Fibroblast of mammary gland (primary cell): ENCODE data around the gene TMEM161B.
A peak's percentile ranks its signal among the peaks of the same experiment; 100 is the strongest.

Source experiments
- DNase-seq: peaks from one replicate; pipeline ENCODE4 v3.0.0-alpha.2; 2010; ENCODE audit warnings: low read depth
- H3K4me3 ChIP-seq: 2 replicates; pipeline ENCODE4 v1.5.1; 2011; ENCODE audit warnings: low read depth, mild to moderate bottlenecking, low read length, moderate library complexity; ENCODE audit not compliant: control insufficient read depth
- CTCF ChIP-seq: conservative IDR thresholded peaks from 2 replicates; pipeline ENCODE4 v1.5.1; 2011; ENCODE audit warnings: low read depth, low read length, inconsistent platforms; ENCODE audit not compliant: control insufficient read depth, insufficient read depth

The TMEM161B gene

DNA sequence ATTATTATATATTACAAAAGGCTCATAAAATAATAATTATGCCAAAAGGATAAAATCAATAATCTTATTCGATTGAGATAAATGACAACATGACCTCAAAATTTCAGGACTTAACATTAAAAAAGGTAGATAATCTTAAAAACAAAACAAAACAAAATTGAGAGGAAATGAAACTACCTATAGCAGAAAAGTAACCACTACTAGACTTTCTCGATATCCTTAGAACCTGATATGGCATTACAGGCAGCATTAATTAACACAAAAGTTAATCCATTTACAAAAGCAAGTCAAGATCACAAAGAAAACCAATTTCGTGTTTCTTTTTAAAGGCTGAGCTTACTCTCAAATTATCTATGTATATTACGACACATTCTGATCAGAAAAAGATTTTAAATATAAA is 29.9 kb downstream of the TMEM161B start:
- H3K4me3 ChIP-seq: no peak overlapping the region
- DNase-seq: no peak

DNA sequence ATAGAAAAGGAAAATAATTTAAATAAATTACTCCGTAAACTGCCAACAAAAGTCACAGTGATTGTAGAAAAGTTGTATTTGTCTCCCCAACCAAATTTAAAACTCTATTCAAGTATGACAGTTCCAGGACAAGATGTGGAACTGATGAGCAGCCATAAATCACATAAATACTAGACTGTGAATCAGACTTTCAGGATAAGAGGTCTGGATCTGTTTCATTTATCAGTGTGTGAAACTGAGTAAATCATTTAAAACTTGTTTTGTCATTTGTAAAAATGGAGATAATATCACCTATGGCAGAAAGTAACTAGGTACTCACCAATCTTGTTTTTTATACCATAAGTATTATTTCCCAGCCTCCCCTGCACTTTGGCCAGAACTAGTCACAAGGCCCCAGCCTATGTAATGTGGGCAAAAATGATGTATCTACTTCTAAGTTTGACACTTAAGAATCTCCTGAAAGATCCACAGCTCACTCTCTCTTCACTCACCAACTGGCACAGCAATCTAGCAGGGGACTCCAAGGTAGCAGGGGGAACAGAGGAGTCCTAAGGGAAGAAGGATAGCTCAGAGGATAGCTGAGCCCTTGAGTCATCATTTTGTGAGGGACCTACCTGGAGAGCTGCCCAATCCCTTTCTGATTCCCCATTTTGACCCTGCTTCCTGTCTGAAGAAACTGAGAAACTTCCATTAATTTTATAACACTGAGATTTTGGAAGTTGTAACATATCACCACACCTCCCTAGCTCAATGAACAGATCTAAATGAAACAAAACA is 31.6 kb downstream of the TMEM161B start:
- no peak overlapping the region for H3K4me3 ChIP-seq
- no peak for TF ChIP-seq CTCF
- DNase-seq: peak; percentile 61

More for the DNA sequence above, 29.9 kb downstream of the TMEM161B start:
- no peak for TF ChIP-seq CTCF

- no peak overlapping the region for H3K4me3 ChIP-seq
- no peak for TF ChIP-seq CTCF
- no peak for DNase-seq
Measured at GRCh38 chr5:88235828-88236227, 32.8 kb downstream of the TMEM161B start.

GRCh38 chr5:88235346-88235745 is 33.3 kb downstream of the TMEM161B start:
- no peak overlapping the region for H3K4me3 ChIP-seq
- DNase-seq: no peak
- no peak for TF ChIP-seq CTCF

- TF ChIP-seq CTCF: no peak
- DNase-seq: no peak
- no peak overlapping the region for H3K4me3 ChIP-seq
Measured at GRCh38 chr5:88230546-88231066, 38.0 kb downstream of the TMEM161B start.

GRCh38 chr5:88226881-88227450 is 41.7 kb downstream of the TMEM161B start:
- no peak for DNase-seq
- no peak for TF ChIP-seq CTCF

More at GRCh38 chr5:88226881-88227450, 41.7 kb downstream of the TMEM161B start:
- no peak overlapping the region for H3K4me3 ChIP-seq
